Bone marrow (tissue), 2 donors: Measurements from ENCODE around the gene ISG20.

Experiments used
- DNase-seq, 2 donors: peaks; one replicate each; lab custom pipeline; 2025; lab: John Stamatoyannopoulos, UW

ISG20 gene

DNA sequence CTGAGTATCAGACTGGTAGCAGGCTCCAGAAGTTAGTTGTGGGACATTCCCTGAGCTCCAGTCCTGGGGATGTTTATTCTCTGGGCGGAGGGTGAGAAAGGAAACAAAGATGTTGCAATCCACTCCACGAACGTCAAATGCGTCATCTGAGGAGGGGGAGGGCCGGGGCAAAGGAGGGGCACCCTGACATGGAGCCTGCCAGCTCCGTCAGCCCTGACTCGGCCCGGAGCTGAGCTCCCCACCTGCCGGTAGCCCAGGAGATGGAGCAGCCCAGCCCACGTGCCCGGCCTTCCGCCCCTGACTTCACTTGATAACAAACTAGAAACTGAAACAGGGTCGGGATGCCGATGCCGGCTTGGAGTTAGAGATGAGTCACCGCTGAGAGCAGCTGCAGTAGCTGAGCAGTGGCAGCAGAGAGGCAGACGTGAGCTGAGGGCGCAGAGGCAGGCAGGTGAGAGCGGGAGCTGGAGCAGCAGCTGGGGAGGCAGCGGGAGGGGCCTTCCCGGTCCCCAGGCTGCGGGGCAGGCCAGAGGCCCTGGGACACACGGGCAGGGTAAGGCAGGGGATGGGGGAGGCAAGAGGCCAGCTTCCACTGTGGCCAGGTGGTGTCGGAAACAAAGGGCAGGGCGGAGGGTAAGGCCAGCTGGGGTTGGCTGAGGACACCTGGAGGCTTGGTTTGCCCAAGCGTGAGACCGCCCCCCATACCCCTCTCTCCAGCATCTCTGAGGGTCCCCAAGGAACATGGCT is at the start of gene ISG20:
ISG20 (plus strand) TSS at position 391 of the 747 bp plus-strand sequence; CDS start at position 742, 351 bp downstream.
- DNase-seq: peak; percentile 80 to 100

DNA sequence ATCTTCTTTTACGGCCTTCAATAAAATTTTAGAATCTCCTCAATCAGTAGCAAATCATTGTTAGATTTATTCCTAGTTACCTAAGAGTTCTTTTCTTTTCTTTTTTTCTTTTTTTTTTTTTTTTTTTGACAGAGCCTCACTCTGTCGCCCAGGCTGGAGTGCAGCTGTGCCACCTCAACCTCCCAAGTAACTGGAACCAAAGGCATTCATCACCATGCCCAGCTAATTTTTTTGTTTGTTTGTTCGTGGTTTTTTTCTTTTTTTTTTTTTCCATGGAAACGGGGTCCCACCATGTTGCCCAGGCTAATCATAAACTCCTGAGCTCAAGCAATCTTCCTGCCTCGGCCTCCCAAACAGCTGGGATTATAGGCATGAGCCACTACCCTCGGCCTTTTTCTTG is 48.1 kb upstream of the ISG20 start:
- DNase-seq: no peak

DNA sequence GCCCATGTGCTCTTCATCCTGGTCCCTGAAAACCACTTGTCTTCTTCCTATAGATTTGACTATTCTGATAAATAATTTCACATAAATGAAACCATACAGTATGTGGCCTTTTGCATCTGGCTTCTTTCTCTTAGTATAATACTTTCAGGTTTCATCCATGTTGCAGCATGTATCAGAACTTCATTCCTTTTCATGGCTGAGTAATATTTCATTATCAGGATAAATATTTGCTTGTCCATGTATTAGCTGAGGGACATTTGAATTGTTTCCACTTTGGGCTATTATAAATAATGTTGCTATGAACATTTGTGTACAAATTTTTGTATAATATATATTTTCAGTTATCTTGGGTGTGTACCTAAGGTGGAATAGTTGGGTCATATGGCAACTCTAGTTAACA is 47.4 kb upstream of the ISG20 start:
- DNase-seq: no peak

DNA sequence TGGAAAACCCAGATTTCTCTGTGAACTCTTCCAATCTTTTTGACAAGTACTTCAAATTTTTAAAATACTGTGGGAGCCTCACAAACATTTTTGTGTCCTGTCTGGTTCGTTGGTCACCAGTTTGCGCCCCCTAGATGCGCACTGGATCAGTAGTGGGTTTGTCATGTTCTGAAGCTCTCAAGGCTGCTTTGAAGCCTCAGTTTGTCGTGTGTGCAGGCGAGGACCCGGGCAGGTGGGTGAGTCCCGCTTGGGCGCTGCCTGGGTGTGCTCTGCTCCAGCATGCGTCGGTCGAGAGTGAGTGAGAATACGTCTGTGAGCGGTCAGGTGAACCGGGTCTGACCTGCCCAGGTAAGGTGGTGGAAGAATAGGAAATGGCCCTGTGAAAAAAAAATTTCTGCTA is 34.9 kb upstream of the ISG20 start:
- no peak for DNase-seq

DNA sequence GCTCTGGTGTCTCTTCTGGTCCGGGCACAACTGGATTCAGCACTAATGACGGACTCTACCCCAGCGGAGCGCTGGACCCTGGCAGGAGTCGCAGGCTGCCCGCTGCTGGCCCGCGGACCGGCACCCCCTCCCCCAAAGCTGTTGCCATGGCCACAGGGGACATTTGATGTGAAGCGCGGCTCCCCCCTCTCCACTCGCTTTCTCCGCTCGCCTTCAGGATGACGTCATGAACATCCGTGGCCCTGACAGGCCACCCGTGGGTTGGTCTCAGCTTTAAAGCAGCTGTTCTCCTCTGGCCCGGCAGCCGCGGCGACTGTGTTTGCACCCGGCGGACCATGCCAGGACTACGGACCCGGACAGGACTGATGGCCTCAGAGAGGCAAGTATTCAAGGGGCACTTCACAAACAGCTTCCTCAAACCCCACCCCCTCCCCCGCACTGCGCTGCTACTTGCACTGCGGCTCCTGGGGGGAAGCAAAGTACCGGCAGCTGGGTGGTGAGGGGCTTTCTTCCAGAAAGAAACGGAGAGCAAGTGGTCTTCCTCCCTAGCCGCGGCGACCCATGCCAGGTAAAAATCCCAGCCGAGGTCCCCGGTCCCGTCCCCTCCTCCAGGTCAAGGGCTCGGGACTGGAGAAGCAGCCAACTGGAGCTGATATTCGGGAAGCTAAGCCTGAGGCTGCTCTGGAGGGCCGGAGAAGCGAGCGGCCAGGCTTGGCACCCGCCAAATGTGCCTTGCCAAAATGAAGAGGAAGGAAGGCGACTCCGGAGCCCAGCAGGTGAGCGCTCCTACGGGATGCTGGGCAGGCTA is 34.2 kb upstream of the ISG20 start:
- no peak for DNase-seq

DNA sequence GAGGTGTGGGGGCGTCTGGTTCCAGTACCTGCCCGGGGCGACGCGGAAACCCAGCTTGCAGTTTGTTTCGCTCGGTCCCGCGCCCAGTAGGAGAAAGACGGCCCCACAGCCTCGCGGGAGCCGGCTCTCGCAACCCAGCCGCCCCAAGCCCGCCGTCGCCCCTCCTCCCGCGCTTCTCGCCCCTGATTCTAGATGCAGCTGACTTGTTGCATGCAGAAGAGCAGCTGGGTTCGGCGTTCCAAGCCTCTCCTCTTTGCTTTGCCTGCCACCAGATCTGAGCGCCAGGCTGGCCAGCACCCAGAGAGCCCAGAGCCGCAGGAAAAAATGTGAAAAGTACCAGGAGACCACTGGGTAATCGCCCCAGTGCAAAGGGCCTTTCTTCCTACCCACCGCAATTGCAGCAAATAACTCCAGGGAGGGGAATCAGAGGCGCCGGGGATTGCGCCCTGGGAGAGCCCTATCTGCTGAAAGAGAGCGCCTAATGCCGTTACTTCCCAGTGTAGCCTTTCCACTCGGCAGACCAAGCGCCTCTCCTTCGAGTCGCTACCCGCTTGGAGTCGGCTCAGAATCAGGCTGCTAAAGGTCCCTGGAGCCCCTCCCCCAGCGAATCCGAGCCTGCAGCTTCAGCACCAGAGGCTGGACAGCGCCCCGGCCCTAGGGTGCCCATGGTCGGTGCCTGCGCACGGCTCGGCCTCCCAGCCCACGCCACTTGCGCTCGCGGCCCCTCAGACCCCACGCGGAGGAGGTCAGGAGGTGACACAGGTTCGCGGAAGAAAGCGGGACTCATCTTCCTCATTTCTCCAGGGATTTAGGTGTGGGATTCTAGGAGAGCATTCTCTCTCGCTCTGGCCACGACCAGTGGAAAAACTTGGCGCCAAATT is 33.4 kb upstream of the ISG20 start:
- DNase-seq: no peak

DNA sequence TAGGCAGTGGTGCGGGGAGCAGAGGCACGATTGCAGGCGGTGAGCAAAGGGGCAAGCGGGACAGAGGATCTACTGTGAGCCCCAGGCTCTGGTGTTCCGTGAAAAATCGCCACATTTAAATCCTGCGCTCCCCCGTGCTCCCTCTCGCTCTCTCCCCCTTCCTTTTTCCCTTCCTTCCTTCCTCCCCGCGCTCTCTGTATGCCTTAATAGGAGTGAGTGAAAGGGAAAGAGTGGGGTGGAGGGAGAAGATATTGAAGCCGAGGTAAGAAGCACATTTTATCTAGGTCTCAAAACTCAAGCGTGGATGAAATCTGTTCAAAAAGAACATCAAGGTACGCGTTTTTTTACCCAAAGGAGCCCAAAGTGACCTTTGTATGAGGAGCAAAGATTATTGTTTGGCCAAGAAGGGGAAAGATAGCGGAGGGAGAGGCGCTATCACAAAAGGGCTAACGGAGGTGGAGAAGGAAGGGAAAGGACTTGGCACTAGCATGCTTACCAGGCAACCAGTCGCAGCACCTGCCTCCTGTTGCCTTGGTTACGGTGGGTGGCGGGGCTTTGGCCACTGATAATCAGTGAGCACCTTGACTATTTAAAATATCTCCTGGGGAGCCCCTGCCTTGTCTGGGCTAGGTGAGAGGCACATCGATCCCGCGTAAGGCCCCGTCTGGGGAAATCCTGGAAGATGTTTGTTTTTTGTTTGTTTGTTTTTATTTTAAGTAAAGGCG is 32.6 kb upstream of the ISG20 start:
- no peak for DNase-seq

DNA sequence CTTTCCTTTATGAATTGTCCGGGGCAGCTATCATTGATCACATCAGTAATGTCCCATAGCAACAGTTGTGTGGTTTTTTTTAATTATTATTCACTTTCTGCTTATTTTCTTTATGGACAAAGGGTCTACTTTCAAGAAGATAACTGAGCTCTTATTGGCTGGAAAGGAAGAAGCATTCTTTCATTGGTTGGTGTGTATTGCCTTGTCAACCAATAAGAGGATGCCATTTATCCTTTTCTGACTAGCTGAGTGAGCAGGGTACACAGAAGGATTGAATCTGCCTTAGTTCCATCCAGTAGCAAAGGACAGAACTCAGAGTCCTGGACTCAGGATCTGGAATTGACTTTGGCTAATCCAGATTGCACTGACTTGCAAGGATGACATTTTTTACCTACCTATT is 30.9 kb upstream of the ISG20 start:
- DNase-seq: no peak

DNA sequence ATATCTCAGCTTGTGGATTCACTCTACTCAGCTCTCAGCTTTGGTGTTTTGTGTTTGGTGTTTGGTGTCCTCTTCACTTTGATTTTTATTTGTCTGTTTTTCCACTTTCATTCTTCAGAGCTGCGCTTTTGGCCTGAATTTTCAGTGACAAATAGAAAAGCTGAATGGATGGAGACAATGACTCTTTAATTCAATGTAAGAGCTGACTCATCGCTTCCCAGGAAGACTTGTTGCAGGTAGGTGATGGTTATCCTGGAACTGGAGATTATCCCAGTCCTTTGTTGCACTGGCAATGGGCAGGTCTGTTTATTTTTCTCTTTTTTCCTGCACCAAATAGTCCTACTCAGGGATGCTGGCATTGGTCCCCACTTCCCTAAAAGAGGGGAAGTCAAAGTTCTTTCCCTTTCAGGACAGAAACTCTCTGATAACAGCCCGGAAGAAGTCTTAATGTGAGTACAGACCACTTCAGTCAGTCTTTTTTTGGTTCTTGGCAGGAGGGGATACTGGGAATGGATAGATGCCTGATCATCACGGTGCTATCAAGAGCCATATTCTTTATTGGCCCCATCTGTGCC is 30.1 kb upstream of the ISG20 start:
- no peak for DNase-seq

DNA sequence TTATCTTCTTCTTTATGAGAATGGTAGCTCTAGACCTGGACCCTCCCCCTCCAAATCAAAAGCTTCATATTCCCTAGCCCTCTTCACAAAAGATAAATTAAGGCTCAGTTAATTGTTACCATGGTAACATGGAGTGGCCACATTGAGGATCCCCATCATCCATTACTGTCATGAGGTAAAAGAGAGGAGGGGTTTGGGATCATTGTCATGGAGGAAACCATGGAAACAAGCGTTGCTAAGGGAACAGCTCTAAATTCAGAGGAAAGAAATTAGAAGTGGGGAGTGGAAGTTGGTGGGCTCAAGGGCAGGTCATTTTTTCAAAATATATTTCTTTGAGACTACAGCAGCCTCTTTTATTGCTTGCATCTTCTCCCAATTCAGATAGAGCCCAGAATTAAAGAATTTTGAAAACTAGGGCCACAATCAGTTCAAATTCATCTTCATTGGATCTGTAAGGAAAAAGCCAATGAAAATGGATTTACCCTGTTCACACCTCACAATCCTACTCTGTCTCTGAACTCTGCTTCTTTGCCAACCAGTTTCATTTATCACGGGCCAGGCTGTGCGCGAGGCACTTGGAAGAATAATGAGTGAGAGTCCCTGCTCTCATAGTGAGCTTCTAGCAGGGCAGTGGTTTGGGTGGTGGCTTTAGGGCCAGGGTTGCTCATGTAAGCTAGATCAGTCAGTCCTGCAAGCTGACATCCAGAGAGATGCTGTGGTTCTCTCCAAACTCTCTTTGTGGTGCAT is 29.3 kb upstream of the ISG20 start:
- DNase-seq: no peak

DNA sequence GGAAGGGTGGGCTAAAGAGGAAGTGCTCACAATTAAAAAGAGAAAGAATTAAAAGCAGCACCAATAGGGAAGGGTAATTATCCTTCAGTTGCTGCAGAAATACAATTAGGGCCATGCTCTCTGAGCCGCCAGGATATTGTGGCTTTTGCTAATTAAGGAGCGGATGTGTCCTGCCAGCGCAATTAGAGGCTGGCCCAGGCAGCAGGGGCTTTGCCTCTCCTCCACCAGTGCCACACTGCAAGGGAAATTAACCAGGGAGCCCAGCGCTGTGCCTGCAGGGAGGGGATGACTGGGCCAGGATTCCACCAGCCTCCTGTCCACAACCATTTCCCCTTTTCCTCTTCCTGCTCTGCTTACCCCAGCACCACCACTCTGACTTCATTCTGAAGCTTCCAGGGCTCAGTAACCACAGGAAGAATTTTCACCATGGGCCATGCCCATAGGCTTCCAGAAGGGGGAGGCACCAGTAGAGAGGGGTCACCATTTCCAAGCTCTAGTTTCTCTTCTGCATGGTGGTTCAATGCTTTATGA is 28.1 kb upstream of the ISG20 start:
- no peak for DNase-seq

DNA sequence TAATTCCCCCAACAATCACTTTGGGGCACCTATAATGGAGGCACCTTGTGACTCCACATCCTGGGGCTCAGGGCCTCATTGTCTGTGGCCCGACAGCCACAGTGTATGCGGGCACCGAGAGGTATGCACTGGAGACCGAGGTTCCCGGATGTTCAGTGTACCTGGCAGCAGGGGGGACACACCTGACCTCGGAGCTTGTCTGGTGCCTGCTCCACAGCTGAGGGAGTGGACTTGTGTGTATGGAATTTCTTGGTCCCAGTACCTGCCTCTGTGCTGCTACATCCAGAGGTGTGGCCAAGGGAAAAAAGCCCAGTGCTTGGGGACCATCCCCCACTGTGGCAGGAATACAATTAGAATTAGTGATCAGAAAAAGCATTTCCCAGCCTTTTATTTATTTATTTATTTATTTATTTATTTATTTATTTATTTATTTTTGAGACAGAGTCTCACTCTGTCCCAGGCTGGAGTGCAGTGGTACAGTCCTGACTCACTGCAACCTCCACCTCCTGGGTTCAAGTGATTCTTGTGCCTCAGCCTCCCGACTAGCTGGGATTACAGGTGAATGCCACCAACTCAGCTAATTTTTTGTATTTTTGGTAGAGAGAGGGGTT is 26.5 kb upstream of the ISG20 start:
- DNase-seq: no peak

DNA sequence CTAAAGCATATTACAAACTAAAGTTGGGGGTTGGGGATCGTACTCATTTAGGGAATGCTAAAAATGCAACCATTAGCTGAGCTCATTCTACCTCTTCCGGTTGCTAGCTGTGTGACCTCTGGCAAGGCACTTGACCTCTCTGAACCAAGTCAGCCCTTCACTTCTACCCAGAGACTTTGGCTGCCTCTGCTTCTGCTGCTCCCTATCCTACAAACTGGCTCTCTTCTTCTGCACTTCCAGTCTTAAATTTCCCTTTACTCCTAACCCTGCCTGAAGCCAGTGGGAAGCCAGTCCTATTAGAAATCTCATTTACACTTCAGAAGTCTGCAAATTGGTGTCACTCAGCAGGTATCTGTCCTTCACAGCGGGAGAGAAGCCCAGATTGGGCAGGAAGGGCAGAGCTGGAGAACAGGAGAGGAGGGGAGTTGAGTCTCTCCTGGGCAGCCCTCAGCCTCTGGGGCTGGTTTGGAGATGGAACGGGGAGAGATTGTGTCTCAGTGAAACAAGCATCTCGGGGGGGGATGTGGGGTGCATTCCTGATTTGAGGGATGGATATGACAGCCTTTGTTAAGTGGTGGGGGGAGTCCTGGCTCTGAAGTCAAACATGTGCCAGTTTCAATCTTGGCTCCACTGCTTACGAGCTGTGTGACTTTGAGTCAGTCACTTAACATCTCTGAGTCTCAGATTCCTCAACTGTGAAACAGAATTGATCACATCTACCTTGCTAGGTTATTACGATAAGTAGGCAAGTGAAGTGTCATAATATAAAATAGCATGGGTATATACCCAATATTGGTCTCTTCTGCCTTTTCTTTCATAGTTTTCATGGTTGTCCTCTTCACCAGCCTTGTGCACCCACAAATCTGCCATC is 25.5 kb upstream of the ISG20 start:
- no peak for DNase-seq

DNA sequence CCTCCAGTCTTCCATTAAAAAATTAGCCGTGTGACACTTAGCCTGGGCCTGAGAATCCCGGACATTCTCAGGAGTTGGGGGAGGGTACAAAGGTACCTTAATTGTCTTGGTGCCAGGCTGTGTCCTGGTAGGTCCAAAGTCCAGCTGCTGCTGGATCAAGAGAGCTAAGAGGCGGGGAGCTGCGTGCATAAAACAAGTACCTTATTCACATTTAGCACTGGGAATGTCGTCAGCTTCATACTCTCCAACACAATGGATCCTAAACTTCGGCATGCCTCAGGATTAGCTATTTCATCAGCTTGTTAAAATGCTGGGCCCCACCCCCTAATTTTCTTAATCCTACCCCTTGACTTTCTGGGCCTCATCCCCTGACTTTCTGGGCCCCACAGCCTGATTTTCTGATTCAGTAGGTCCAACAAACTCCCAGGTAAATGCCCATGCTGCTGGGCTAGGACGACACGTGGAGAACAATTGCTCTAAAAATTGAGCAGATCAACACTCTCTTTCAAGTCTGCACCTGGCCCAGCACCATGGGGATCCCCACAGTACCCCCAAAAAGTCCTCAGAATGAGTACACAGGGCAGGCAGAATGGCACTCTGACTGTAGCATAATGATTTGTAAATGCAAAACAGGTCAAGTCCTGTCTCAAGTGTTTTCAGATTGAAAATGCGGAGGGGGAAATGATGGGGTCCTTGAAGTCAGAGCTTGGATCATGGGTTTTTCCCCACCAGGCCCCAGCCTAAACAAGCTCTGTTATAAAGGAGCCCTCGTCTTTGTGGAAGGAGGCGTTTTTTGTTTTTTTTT is 23.3 kb upstream of the ISG20 start:
- no peak for DNase-seq

DNA sequence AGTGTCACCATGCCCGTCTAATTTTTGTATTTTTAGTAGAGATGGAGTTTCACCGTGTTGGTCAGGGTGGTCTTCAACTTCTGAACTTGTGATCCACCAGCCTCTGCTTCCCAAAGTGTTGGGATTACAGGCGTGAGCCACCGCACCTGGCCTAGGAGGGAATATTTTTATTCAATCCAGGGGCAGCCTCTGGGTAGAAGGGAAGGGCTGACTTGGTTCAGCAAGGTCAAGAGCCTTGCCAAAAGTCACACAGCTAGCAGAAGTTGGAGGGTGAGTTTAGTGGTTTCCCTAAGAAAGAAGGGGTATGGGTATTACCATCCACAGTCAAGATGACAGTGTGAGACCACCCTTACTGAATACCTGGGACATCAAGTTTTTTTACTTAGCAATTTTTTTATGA is 22.6 kb upstream of the ISG20 start:
- no peak for DNase-seq

DNA sequence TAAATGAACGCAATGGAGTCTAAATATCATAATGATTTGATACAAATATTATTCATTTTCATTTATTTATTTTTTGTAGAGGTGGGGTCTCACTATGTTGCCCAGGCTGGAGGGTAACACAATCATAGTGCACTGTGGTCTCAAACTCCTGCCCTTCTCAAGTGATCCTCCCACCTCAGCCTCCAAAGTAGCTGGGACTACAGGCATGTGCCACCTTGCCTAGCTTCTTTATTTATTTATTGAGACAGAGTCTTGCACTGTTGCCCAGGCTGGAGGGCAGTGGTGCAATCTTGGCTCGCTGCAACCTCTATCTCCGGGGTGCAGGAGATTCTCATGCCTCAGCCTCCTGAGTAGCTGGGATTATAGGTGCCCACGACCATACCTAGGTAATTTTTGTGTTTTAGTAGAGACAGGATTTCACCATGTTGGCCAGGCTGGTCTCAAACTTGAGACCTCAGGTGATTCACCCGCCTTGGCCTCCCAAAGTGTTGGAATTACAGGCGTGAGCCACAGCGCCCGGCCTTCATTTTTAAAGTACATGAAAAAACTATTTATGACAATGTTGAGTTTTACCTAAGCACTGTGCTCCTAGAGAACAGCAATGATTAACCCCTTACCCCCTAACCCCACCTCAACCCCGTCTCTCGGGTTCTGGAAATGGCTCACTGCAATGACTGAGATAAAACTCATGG is 21.6 kb upstream of the ISG20 start:
- DNase-seq: no peak

DNA sequence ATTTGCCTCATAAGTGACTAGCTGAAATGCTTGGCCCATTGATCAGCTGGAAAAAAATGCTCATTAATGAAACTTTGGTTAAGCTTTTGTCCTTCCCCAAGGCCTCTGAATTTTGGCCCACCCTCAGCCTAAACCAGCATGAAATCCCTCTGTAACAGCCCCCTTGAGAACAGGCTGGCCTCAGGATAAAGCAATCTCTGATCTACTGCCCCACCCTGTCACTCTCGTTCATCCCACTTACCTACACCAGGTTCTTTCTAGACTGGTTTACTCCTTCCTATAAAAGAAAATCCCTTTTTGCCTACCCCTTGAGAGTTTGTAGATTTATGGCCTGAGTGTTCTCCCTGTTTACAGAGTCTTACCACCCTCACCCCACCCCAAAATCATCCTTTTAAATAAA is 21.0 kb upstream of the ISG20 start:
- DNase-seq: no peak

DNA sequence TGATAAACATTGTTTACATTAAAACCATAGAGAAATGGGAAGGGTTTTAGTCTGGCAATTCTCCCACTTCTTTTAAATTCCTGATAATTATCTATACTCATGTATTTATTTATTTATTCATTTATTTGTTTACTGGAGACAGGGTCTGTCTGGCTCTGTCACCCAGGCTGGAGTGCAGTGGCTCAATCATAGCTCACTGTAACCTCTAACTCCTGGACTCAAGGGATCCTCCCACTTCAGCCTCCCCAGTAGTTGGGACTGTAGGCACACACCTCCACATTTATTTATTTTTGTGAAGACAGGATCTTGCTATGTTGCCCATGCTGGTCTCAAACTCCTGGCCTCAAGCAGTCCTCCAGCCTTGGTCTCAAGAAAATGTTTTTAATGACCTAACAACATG is 20.1 kb upstream of the ISG20 start:
- no peak for DNase-seq
